Measurements from ENCODE around the gene ZNF750.
A peak's percentile ranks its signal among the peaks of the same experiment; 100 is the strongest.

Gene ZNF750

GRCh38 chr17:82859431-82860403 lies 19.9 kb upstream of the ZNF750 start:
- DNase-seq: peak; percentile 67 to 72

DNA sequence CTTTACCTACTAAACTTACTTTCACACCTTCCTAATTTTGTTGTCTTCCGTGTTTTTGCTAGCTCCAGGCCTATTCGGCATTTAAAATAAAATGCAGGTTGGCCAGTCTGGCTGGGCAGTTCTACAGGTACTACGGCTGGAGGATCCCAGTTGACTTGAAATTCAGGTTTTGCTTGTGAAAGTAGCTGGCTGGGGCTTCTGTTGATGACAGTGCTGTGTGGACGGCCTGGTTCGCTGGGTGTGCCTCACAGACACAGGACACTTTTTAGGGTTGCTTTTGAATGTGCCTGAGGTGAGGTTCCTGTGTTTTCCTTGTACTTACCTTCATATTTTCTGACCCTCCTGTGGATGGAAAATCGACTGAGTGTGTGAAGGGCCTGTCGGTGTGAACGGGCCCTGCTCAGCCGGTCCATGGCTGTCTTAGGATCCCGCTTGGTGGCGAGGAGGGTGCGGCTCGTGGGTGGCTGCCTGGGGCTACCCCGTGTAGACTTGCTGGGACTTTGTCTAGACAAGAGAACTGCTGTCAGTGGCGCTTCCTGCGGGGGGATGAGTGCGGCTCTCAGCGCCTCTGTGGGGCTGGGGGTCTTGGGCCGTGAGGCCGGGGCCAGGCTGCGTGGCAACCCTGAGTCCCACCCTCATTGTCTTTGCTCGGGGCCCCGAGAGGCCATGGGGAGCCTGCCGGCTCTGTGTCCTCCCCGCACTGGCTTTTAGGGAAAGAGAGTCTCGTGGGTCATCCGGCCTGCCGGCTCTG lies 18.7 kb upstream of the ZNF750 start:
- DNase-seq: peak; percentile 35 to 46

- no peak for DNase-seq
Measured at GRCh38 chr17:82856361-82856760, 16.5 kb upstream of the ZNF750 start.

- no peak for DNase-seq
Measured at GRCh38 chr17:82854226-82854625, 14.4 kb upstream of the ZNF750 start.

- DNase-seq: no peak
Measured at GRCh38 chr17:82851381-82851780, 11.6 kb upstream of the ZNF750 start.

DNA sequence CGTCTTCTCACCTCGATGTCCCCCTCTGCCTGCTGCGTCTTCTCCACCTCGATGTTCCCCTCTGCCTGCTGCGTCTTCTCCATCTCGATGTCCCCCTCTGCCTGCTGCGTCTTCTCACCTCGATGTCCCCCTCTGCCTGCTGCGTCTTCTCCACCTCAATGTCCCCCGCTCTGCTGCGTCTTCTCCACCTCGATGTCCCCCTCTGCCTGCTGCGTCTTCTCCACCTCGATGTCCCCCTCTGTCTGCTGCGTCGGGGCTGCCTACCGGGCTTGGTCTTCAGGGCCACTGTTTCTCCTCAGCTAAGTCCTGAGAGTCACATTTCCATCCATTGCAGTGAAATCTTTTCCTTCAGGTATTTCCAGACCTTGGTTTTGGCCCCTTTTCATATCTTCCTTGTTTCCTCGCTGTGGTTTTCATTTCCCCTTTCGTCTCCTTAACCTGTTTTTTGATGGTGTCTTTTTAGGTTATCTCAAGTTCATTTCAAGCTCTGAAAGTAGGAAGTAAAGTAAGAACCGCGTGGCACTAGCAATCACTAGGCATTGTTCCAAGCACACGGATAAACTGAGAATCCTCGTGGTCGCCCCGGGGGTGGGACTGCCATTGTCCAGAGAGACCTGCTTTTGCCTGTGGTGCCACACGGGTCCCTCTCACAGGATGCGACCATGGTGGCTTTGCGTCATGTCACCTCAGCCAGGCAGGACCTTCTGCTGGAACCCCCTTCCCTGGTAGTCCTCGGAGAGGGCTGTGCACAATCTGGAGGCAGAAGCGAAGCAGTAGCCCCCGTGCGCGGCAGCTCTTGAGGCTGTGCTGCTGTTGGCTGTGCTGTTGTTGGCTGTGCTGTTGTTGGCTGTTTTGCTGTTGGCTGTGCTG lies 9.5 kb upstream of the ZNF750 start:
- DNase-seq: no peak

DNA sequence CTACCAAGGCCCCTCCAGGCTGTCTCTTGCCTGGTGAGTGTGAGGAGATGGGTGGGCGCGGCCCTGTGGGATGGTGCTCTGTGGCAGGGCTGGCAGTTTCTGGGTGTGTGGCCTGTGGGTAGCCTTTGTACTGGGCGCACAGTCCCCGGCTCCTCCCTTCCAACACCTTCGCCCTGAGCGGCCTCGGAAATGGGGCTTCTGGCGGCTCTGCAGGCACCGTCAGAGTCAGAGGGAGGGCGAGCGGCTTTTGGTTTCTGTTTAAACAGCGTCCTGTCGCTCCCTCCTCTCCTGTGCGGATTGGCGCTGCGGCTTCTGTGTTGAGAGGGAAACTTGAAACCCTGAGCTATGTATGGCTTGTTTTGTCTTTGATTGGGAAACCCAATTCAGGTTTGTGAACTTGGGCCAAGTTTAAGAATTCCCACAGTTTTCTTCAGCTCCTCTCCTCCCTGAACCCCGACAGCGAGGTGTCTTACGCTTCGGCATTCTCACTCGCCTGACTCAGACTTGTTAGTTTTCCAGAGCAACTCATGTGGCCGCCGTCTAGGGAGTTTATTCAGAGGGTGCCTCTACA lies 8.3 kb upstream of the ZNF750 start:
- DNase-seq: peak; percentile 54 to 60

DNA sequence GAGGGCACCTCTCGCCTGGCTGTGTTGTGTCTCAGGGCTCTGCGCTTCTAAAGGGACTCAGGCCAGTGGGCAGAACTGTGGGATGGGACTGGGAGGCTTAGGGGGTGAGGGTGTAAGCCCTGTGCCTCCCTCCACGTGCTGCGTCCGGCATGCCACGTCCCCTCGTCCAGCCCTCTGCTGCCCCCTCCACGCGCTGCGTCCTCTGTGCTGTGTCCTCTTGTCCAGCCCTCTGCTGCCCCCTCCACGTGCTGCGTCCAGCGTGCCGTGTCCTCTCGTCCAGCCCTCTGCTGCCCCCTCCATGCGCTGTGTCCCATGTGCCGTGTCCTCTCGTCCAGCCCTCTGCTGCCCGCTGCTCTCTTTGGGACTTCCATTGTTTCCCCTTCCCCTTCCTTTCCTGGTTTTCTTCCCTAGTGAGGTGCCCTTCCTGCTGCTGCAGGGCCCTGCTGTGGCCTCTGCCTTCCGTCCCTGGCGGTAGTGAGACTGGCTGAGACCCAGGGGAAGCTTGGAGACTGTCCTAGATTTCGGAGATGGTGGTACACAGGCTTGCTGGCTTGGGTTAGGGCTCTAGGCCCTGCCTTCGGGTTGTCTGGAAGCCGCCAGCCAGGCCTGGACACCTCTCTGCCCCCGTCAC lies 6.4 kb upstream of the ZNF750 start:
- DNase-seq: no peak

DNA sequence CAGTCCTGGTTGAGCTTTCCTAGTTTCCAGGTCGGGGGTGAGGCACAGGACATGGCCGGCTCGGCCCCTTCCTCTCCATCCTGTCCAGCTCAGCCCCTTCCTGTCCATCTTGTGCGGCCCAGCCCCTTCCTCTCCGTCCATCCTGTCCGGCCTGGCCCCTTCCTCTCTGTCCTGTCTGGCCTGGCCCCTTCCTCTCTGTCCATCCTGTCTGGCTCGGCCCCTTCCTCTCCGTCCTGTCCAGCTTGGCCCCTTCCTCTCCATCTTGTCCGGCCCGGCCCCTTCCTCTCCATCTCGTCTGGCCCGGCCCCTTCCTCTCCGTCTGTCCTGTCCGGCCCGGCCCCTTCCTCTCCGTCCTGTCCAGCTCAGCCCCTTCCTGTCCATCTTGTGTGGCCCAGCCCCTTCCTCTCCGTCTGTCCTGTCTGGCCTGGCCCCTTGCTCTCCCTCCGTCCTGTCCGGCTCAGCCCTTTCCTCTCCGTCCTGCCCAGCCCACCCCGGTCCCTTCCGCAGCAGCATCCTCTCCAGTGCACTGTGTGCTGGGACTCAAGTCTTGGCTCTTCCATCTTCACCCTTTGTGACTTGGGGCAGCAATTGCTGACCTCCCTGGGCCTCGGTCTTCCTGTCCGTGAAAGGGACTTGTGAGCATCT lies 5.5 kb upstream of the ZNF750 start:
- no peak for DNase-seq

DNA sequence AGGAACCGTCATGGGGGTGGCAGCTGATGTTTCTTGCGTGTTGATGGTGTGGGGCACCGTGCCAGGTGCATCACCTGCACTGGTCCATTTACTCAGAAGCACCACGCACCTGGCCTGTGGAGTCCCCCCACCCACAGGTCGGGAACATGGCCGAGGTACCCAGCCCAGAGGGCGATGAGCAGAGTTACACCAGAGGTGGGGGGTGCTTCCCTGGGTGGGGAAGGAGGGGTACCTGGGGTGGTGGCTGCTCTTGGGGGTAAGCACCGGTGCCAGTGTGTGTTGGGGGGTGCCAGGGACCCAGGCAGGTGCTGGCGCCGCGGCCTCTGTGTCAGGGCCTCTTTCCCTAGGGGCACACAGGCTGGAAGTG lies 5.0 kb upstream of the ZNF750 start:
- DNase-seq: no peak

- DNase-seq: no peak
Measured at GRCh38 chr17:82843904-82844680, 4.3 kb upstream of the ZNF750 start.

- DNase-seq: no peak
Measured at GRCh38 chr17:82841921-82842596, 2.2 kb upstream of the ZNF750 start.

GRCh38 chr17:82840431-82840831 lies 609 bp upstream of the ZNF750 start:
- DNase-seq: no peak

DNA sequence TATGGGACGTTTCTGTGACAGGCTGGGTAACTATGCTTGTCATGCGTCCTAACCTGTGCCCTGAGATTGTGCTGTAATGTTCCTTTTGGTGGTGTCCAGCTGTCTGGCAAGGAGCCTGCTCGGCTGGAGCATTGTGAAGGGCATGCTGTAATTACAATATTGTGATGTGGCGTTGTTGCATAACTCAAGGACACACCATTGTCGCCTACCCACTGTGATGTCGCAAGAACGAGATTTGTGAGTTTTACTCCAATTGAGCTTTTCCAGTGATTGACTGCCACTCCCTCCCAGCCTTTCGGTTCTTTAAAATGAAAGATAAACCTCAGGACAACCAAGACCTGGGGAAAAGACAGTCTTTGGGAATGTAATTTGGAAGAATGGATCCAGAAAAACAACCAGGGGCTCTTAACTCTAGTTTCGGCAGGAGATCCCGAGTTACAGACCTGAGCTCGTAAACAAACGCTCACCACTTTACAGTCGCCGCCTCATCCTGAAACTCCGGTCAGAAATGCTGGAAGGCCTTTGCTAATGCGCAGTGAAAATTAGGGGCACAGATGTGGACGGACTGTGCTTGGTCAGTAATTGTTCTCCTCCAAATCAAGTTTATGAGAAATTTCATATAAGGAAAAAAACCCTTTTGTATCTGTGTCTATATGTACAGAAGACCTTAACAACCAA lies 1.3 kb downstream of the ZNF750 start:
- peak in 1 of 2 donors; percentile 43 for DNase-seq

DNA sequence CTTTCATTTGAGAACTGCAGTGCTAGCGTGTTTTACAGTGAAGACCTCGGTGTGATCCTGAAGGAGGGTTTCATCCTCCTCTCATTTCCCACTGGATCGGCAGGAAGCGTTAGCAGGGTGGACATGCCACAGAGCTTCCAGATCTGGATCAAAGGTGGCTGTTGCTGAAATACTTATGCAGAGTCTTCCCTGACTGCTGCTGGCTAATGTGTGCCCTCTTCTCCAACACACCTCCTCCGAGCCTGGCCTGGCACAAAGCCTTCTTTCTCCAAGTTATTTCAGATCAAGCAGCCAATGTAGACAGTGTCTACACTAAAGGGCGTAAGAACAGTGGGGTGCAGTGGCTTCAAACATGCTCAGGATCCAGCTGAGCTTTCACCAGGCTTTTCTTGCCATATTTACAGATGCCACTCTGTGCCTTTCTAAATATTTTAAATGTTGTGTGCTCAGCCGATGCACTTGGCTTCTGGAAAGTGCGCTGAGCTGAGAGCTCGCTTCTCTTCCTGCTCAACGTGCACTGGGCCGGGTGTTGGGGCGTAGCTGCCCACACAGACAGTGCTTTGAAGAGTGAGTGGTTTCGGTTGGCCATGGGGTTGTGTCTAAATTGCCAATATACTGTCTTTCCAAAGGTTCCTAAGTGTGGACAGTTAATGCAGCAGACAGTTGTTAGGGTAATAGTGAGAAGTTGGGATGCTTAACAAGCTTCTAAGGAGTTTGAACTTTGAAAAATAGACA lies 2.1 kb downstream of the ZNF750 start:
- DNase-seq: no peak

DNA sequence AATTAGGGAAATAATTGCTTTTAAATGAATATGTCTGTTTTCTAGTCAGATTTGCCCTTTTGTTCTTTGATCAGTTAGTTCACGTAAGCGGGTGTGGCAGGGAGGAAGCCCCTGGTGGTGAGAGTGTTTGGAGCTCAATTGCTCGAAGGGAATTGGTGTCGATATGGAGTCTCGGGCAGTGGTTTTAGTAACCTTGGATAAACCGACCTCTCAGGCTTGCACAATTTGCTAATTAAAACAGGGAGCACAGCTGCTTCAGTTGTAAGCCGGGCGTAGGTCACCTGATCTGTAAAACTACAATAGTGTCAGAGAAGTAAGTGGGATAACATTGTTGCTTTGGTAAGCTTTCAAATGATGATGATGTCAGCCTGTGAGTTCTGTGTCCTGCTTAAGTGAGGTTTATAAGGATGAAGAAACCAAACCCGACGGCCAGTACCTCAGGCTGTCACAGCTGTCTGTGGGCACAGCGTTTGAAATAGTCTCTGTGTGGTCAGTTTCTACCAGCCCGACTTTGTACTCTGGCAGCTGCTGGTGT lies 2.9 kb downstream of the ZNF750 start:
- no peak for DNase-seq

GRCh38 chr17:82835766-82836512 lies 3.9 kb downstream of the ZNF750 start:
- DNase-seq: no peak

- DNase-seq: no peak
Measured at GRCh38 chr17:82835122-82835521, 4.7 kb downstream of the ZNF750 start.

All from CD4-positive, alpha-beta T cell treated with Interleukin-1 beta for 1 hour (primary cell).